GM12865 (cell line): ENCODE measurements around the gene DCUN1D5.

Experiments used
- DNase-seq: peaks from one replicate; pipeline ENCODE4 v3.0.0; 2010; ENCODE audit warnings: low read depth
- H3K4me3 ChIP-seq: 2 replicates; pipeline ENCODE4 v1.5.1; 2011; ENCODE audit warnings: mild to moderate bottlenecking, low read depth, low read length, control low read depth
- CTCF ChIP-seq: IDR thresholded peaks from 2 replicates; pipeline ENCODE4 v1.5.1; 2011; ENCODE audit warnings: low read length, control low read depth, low read depth, inconsistent platforms; ENCODE audit not compliant: insufficient read depth; ENCODE audit errors: missing control alignments

The DCUN1D5 gene

GRCh38 chr11:103108933-103109817 is 17.2 kb upstream of the DCUN1D5 start, which contains the start of gene DYNC2H1:
DYNC2H1 (plus strand) TSS chr11:103109426; CDS start chr11:103109575, 149 bp downstream.
- TF ChIP-seq CTCF: peak; percentile 44
- peak; percentile 91 for DNase-seq
- H3K4me3 ChIP-seq: peak within 1 kb of the TSS; percentile 61

GRCh38 chr11:103097279-103097678 is 5.3 kb upstream of the DCUN1D5 start:
- no peak overlapping the region for H3K4me3 ChIP-seq
- TF ChIP-seq CTCF: no peak
- DNase-seq: no peak

- H3K4me3 ChIP-seq: peak overlapping the region; percentile 94
- peak; percentile 59 for DNase-seq
- no peak for TF ChIP-seq CTCF
Observed at GRCh38 chr11:103091064-103091800, 728 bp downstream of the DCUN1D5 start.

- no peak for DNase-seq
- no peak for TF ChIP-seq CTCF
- no peak overlapping the region for H3K4me3 ChIP-seq
Observed at GRCh38 chr11:103086461-103086860, 5.5 kb downstream of the DCUN1D5 start.

- TF ChIP-seq CTCF: no peak
- no peak overlapping the region for H3K4me3 ChIP-seq
- DNase-seq: no peak
Observed at GRCh38 chr11:103085758-103086365, 6.1 kb downstream of the DCUN1D5 start.

- no peak for TF ChIP-seq CTCF
- no peak for DNase-seq
- H3K4me3 ChIP-seq: no peak overlapping the region
Observed at GRCh38 chr11:103079833-103080232, 12.1 kb downstream of the DCUN1D5 start.
